ENCODE results near the gene TASOR2.

The TASOR2 gene

GRCh38 chr10:5684318-5684970 lies at the start of gene TASOR2:
TASOR2 (plus strand) TSS chr10:5684838; CDS start chr10:5720643, 35,805 bp downstream.
- peak; percentile 95 for DNase-seq

GRCh38 chr10:5634918-5635317 lies 49.7 kb upstream of the TASOR2 start:
- DNase-seq = no peak

DNA sequence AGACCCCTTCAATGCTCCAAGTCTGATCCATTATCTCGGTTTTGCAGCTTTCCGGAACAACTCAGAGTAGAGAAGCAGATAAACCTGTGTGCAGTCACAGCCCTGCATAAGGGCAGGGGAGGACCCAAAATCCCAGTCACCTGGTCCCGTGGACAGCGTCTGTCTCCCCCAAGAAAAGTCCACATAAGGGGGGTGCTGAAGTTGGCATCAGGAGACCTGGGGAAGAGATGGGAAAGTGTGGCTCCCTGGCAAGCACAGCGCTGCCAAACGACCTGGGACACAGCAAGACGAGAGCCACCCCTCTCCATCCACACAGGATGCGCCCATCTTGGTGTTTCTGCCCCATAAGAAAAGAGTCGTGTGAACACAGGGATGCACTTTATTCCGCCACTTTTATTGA lies 46.1 kb upstream of the TASOR2 start:
- no peak for DNase-seq

DNA sequence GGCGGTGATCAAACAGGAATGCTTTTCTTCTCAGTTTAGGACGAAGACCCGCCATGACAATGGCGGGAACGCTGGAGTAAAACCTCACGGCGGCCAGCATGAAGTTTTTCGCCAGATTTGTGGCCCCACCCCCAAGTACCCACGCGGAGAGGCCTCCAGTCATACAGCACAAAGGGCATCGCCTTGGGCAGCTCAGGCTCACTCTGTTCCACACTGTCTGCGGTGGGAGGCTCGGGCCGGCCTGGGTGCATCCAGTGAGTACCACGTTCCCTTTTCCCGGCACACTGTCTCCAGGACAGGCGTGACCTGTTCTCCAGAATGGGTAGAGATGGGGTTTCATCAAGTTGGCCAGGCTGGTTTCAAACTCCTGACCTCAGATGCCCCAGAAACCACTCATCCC lies 45.6 kb upstream of the TASOR2 start:
- DNase-seq = no peak

GRCh38 chr10:5640036-5640435 lies 44.6 kb upstream of the TASOR2 start:
- DNase-seq = no peak

DNA sequence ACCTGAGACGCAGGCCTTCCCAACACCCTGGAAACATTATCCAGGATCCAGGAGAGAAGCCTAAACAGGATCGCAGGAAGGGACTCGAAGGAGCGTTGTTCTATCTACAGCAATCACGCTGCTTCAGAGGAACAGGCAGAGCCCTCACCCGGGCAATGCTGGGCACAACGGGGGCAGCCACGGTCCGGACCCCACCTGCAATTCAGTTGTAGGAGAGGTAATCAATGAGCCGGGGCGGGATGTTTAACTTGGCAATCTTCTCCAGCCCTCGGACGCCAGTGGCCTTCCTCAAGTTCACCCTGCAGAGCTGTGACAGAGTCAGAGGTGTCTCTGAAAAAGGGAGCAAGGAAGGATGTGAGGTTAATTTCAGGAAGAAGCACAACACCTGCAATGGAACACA lies 44.1 kb upstream of the TASOR2 start:
- no peak for DNase-seq

DNA sequence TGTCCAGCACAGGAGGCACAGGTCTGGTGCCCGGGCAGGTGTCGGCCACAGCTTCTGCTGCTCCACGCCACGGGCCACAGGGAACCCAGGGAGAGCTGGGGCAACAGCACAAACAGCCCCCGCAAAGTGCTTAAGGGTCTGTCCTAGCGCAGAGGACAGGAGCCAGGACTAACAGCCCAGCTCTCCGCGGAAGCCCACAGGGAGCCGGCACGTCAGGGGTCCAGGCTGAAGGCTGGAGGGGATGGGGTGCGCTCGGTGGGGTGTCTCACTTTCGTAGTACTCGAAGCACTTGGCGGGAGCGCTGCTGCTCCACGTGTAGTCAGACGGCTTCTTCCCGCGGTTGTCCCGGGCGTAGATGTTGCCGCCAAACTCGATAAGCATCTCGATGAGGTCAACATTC lies 43.1 kb upstream of the TASOR2 start:
- DNase-seq = no peak

- no peak for DNase-seq
Measured at GRCh38 chr10:5643346-5644067, 41.1 kb upstream of the TASOR2 start.

- no peak for DNase-seq
Measured at GRCh38 chr10:5644930-5645329, 39.7 kb upstream of the TASOR2 start.

DNA sequence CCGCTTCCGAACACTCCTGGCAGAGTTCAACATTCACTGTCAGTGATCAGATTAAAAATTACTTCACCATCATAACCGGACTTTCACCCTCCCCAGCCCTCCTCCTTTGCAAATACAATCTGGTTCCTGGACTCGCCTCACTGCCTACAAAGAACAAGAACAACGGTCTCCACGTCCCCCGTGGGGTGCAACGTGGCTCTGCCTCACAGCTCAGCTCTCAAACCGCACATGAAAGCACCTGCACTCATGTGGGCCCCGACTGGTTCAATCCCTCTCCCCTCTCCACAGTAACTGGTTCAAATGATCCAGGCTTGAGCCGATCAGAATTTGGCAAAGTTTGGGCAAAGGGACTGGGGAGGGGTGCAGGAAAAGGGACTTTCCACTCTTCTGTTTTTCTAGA lies 39.3 kb upstream of the TASOR2 start:
- DNase-seq = no peak

GRCh38 chr10:5645944-5646617 lies 38.6 kb upstream of the TASOR2 start:
- no peak for DNase-seq

GRCh38 chr10:5647507-5648240 lies 37.0 kb upstream of the TASOR2 start:
- no peak for DNase-seq

- DNase-seq = no peak
Measured at GRCh38 chr10:5648494-5649457, 35.9 kb upstream of the TASOR2 start.

DNA sequence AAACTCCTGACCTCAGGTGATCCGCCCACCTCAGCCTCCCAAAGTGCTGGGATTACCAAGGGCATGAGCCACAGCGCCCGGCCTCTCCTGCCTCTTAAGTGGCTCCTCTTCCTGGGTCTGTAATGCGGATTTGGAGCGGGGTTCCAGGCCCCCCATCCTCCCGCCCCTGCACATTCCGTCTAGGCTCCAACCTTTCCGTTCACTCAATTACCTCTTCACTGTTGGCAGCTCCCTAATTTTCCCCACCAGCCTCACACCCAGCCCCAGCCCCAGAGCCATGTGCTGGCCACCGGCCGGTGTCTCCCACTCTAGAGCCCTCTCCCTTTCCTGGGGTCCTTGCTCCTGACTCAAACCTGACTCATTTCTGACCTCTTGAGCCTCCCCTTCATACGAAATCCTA lies 34.9 kb upstream of the TASOR2 start:
- DNase-seq = no peak

GRCh38 chr10:5650664-5651387 lies 33.8 kb upstream of the TASOR2 start:
- DNase-seq = no peak

DNA sequence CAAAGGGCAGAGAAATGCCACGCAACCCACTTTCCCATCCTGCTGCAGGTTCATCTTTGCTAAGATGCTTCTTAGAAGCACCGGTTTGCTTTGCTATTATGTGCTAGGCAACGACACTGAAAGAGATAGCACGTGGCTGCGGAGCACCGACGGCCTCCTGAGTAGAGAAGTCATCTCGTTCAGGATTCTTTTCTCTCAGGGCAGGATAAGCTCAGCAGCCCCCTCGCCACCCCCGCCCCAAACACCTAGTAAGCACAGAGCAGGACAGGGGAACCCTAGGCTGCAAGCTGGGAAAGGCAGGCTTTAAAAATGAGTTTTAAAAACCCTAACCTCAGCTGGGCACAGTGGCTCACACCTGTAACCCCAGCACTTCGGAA lies 33.3 kb upstream of the TASOR2 start:
- DNase-seq = no peak

DNA sequence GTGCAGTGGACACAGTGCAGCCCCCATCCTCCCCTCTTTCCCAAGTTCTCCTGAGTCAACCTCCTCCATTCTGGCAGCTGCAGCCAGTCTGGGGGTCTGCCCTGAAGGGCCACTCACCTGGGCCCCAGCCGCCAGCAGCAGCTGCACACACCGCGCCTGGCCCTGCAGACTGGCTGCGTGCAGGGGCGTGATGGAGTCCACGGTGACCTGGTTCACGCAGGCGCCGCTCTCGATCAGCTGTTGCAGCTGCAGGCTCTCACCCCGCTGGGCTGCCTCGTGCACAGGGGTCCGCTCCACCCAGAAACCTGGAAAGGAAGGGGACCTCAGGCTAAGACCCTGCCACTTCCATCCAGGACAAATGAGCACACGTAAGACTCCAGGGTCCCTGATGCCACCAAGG lies 31.9 kb upstream of the TASOR2 start:
- DNase-seq = no peak

DNA sequence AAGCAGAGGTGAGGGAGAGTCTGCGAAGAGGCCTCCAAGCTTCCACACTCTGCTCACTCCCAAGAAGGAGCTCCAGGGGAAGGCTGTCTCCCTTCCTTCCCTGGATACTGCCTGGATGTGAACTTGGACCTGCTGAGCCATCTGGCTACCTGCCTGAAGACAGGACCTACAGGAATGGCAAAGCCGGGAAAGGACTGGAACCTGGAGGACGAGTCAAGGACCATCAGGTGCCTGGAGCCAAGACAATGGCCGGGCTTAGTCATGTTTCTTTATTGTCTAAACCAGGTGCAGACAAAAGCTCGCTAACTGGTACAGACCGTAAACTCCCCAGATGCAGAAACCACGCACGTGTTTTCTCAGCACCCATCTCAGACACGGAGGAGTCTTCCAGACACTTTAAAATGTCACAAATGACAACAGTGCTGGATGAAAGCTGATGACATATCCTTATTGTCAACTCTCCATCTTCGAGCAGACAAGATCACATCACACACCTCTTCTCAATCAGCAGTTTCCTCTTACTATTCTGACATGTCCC lies 30.4 kb upstream of the TASOR2 start:
- DNase-seq = no peak

DNA sequence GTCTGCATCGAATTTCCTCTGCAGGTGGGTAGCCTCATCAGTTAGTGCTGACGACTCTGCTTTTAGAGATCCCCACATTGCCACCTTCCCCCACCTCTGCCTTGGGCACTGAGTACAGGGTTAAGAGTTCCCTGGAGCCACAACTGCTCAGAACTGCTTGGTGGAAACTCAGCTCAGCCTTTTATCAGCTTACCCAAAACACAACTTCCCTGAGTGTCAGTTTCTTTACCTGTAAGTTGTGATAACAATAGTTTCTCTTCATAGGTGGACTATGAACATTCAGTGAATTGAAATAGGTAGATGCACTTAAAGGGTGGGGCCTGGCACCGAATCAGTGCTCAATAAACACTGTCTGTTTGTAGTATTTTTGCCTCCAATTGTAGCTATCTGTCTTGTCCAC lies 29.5 kb upstream of the TASOR2 start:
- DNase-seq = no peak

GRCh38 chr10:5656737-5657579 lies 27.7 kb upstream of the TASOR2 start:
- no peak for DNase-seq

Data from activated CD4-positive, alpha-beta T cell treated with anti-CD3 and anti-CD28 coated beads for 1 hour (primary cell).